HG02973 (cell line): Measurements from ENCODE around the gene AP2S1.
"Not testable (repeated sequence)": the region's sequence is repeated elsewhere in the genome, so short reads cannot be mapped to it uniquely, and the experiment has no call there.

ENCODE experiments used
- ATAC-seq: cut with Tn5 transposase; IDR thresholded peaks from one replicate; pipeline ENCODE4 v1.9.1; 2021; ENCODE audit warnings: moderate library complexity; ENCODE audit not compliant: unreplicated experiment

AP2S1 gene

DNA sequence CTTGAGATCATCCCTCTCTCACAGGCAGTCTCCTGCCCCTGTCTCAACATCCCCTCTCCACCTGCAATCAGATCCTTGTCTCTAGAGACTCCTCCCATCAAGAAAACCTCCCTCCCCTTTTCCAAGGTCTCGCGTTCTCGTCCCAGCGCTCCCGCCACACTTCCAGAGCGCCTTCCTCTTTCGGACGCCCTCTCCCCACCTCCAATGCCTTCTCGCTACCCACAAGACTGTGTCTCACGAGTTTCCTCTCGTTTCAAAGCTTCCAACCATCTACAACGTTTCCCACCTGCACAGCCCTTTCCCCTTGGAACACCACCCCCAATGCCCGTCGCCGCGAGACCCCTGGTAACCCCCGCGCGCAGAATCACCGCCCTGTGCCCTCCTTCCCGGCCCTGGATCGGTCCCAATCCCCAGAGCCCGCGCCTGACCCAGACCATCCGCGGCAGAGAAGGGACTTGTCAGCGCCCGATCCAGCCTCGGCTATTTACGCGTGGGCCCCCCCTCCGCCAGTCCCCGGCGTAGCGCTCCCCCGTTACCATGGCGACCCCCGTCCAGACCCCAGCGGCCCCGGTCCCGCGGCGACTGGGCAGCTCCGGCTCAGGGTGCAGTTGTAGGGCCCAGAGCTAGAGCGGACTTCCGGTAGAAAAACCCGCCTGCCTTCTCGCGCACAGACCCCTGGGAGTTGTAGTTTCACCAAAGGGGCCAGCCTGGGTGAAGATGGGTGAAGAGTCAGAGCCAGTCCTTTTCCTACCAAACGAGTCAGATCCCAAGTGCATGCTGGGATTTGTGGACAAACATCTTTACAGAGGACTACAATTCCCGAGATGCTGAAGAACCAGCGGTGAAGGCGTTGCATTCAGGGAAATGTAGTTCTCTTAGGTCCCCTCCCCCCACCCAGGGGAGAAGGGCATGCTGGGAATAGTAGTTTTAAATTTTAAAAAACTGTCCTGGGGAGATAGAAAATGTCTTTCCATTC, at the start of gene AP2S1:
AP2S1 (minus strand) TSS at position 619 of the 976 bp plus-strand sequence; CDS start at position 539, 80 bp downstream.
- ATAC-seq, result peak; percentile 89

DNA sequence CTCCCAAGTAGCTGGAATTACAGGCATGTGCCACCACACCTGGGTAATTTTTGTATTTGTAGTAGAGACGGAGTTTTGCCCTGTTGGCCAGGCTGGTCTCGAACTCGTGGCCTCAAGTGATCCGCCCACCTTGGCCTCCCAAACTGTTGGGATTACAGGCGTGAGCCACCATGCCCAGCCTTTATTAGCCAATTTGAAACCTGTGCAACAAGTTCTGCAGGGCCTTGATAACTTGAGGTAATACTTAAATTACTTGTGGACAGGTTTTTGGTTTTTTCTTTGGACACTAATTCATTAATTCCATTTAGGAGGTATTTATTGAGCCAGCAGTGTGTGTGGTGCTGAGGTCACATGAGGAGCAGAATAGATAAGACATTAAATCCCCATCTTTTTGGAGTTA, 49.7 kb upstream of the AP2S1 start:
- ATAC-seq, result no peak

DNA sequence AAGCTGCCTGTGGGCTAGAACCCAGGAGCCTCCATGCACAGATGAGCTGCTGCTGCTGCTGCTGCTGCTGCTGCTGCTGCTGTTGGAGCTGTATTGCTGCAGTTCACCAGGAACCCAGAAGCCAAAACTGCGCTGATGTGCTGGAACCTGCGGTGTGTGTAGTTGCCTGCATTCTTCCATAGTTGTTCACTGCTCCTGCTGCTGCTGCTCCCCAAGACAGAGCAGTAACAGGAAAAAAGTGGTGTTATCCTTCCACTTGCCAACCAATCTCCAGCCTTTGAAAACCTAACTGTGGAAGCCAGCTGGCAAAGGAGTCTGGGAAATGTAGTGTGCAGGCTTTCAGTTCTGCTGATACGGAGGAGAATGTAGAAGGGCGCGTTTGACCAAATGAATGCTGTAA, 48.1 kb upstream of the AP2S1 start:
- ATAC-seq, result no peak

DNA sequence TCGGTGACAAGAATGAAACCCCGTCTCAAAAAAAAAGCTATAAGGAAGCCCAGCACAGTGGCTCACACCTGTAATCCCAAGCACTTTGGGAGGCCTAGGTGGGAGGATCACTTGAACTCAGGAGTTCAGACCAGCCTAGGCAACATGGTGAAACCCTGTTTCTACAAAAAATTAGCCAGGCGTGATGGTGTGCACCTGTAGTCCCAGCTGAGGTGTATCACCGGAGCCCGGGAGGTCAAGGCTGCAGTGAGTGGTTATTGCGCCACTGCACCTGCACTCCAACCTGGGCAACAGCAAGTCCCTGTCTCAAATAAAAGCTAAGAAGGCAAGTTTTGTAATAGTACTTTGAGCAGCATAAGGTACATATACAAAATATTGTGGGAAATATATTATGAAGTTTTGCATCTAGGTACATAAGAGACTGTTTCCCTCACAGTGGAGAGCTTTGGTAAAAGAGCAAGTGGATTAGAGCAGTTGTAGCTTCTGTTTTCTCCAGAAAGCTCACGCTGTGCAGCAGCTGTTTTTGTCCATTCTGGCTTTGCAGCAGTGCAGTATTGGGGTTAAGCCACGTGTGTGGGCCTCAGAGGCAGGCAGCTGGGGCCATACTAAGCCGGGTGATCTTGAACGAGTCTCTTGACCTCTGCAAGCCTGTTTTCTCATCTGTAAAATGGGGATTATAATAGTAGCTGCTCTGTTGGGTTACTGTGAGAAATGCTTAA, 45.6 kb upstream of the AP2S1 start:
- no peak for ATAC-seq

DNA sequence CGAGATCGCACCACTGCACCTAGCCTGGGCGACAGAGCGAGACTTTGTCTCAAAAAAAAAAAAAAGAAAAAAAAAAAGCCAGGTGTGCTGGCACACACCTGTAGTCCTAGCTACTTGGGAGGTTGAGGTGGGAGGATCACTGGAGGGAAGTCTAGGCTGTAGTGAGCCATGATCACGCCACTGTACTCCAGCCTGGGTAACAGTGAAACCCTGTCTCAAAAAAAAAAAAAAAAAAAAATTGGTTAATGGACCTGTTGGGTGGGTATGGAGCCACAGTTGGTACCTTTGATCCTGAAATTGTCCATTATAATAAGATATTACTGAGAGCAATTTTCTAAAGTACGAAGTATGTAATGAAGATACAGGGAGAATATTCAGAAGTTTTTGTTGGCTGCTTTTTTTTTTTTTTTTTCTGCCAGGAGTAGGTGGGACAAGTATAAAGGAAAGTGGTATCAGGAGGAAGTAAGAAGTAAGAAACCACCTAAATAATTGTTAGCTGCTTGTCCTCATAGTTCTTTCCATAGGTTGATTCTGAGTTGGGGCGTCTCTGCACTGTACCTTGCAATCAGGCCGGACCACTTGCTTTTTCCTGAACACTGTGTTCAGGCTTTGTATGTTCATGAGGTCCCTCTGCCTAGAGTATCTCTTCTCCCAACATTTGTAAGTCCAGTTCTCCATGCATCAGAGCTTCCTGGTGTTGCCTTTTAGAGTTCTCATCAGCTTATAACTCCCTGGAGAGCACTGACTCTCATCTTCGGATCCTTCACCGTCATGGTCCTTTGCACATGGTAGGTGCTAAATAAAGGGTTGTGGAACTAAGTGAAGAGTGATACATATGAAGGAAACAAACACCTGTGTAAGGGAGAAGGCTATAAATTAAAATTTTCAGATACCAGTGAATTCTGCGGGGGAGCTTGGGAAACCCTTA, 41.9 kb upstream of the AP2S1 start:
- no peak for ATAC-seq

DNA sequence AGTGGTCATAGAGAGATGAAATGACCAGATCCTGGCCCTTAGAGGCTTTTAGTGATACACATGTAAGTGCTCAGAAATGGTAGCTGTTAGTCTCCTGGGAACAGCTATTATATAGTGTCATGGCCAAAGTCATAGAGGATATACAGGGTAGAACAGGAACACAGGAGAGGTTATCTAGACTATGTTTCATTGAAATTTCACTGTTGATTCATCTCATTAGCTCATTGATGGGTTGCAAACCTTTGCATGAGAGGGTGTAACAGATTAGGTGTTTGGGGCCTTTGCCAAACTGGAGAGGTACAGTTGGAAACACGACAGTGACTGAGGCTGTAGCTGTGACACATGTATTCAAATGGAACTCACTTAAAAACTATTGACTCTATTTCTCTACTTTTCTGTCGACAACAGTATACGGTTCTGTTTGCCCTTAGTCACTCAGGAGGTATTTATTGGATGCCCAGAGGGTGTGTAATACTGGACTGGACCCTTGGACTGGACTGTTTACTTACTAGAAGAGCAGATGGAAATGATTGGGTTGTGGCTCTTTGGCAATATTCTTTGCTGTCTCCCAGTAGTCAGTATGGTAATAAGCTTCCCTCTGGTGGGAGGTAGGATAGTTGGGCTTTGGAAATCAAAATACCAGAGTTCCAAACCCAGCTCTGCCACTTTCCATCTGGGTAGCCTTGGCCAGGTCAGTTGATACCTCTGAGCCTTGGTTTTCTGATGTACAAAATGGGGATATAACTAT, 40.0 kb upstream of the AP2S1 start:
- ATAC-seq, result no peak

DNA sequence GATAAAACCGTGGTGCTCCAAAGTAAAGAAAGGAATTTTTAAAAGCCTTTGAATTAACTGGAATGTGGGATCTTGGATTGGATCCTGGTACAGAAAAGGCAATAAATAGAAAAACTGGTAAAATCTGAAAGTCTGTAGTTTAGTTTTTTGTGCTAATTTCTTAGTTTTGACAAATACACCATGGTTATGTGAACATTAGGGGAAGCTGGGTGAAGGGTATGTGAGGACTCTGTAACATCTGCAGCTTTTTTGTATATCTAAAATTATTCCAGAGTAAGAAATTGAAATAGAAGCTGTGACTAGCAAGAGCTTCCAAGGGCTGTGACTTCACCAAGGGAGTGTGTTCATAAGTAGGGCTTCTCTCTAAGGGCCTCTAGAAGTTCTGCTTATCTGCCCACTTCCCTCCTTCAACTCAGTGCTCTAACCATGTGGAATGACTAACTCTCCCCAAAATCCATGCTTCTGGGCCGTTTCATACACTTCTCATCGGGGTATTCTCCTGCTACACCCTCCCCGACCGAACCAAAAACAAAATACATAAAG, 36.7 kb upstream of the AP2S1 start:
- no peak for ATAC-seq

DNA sequence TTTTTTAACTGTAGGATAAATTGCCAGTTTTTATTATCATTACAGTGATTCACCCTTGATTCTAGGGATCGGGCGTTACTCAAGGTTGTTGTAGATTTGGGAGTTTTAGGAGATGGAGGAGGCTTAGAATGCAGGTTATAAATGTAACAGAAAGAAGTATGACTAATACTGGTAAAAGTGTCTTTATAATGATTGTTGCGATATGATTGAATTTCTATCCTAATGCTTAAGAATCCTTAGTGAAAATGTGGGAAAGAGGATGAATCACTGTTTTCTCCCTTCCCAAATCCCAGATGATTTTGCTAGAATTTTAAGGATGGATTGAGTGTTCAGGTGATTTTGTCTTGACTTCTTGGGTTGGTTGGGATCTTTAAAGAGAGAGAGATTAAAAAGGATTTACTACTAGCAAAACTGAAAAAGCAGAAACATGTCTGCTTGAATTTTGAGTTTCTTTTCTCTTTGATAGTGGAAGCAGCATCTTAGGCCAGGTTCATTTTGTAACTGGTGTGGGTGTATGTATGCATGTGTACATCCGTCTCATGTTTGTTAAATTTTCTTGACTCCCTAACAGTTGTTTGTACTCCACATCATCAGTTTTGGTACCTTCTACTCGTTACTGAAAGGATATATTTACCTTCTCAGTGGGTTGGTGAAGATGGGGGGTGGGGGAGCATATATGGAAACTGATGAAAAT, 36.0 kb upstream of the AP2S1 start:
- ATAC-seq, result no peak

DNA sequence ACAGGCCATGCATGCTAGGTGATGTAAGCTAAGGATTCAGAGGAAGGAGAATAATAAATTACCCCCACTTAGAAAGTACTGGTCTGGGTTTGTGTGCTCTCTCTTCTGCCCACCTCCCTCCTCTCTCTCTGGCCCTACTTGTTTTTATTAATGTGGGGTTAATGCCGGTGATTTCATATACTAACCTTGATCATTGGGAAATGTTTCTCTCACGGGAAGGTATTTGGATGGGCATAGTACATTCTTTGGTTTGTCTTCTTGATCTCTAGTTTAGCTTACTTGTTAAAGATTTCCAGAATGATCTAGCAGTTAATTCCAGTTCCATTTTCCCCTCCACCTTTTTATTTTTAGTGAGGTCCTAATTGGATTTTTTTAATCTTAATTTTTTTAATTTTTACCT, 34.8 kb upstream of the AP2S1 start:
- ATAC-seq, result no peak

DNA sequence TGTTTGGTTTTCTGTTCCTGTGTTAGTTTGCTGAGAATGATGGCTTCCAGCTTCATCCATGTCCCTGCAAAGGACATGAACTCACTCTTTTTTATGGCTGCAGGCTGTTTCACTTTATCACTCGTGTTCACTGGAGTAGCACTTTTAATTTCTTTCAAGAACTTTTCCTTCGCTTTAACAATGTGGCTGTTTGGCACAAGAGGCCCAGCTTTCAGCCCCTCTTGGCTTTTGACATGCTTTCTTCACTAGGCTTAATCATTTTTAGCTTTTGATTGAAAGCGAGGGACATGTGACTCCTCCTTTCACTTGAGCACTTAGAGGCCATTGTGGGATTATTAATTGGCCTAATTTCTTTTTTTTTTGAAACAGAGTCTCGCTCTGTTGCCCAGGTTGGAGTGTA, 32.1 kb upstream of the AP2S1 start:
- ATAC-seq, result not testable (repeated sequence)

DNA sequence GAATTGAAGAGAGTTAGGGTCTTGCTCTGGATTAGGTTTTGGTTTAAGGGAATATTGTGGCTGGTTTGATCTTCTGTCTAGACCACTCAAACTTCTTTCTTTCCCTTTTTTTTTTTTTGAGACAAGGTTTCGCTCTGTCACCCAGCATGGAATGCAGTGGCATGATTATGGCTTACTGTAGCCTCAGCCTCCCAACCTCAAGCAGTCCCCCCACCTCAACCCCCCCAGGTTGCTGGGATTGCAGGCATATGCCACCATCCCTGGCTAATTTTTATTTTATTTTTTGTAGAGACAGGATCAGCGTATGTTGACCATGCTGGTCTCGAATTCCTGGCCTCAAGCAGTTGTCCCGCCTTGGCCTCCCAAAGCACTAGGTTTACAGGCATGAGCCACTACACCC, 31.4 kb upstream of the AP2S1 start:
- no peak for ATAC-seq

DNA sequence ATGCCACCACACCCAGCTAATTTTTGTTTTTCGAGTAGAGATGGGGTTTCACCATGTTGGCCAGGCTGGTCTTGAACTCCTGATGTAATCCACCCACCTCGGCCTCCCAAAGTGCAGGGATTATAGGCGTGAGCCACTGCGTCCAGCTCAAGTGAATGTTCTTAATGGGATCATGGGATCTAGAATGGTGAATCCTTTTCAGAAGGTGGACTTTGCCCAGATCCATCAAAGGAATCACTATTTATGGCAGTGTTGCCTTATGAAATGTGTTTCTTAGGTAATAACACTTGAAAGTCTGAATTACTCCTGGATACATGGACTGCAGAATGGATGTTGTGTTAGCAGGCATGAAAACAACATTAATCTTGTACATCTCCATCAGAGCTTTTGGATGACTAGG, 30.4 kb upstream of the AP2S1 start:
- ATAC-seq, result no peak

DNA sequence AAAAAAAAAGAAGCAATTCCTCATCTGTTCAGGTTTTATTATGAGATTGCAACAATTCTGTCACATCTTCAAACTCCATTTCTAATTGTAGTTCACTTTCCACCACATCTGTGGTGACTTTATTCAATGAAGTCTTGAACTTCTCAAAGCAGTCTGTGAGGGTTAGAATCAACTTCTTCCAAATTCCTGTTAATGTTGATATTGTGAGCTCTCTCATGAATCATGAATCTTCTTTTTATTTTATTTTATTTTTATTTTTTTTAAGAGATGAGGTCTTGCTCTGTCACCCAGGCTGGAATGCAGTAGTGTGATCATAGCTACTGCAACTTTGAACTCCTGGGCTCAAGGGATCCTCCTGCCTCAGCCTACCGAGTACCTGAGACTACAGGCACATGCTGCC, 29.8 kb upstream of the AP2S1 start:
- no peak for ATAC-seq

DNA sequence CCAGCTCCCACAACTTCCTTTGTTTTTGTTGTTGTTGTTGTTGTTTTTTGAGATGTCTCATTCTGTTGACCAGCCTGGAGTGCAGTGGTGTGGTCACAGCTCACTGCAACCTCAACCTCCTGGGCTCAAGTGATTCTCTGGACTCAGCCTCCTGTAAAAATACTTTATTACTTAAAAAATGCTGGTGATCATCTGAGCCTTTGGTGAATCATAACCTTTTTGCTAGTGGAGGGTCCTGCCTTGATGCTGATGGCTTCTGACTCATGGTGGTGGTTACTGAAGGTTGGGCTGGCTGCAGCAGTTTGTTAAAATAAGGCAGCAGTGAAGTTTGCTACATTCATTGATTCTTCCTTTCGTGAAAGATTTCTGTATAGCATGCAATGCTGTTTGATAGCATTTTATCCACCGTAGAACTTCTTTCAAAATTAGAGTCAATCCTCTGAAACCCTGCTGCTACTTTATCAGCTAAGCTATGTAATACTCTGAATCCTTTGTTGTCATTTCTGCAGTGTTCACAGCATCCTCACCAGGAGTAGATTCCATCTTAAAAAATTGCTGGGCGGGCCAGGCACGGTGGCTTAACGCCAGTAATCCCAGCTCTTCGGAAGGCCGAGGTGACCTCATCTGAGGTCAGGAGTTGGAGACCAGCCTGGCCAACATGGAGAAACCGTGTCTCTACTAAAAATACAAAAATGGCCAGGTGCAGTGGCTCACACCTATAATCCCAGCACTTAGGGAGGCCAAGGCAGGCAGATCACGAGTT, 28.1 kb upstream of the AP2S1 start:
- no peak for ATAC-seq

DNA sequence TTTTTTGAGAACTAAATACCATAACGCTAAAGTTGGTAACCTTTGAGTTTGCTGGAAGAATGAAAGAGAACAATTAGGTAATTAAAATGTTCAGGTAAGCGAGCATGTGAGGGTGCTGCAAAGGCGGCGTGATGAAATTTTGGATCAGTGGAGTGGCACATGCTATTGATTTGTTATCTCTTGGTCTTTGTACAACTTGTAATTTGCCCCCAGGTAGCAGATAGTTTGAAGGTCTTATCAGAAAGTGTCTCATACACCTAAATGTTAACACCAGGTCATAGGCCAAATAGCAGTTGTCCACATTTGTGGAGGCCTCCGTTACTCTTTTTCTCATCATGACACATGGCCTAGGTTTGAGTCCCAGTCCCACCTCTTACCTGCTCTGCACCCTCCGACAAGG, 25.0 kb upstream of the AP2S1 start:
- no peak for ATAC-seq

DNA sequence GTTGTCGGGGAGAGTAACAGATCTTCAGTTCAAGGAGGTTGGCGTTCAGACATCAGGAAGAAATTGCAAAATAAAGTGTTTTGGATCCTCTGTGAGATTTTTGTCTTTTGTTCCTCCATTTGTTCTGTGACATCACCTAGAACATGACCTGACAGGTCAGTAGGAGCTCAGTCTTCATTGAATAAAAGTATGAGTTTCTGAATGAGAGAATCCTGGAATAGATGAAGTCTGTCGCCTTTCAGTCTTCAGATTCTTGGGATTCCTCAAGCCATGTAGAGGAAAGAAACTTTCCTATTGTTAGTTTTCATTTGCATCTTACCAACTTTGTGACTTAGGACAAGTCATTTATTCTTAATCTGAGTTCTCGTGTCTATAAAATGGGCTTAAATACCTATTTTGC, 24.6 kb upstream of the AP2S1 start:
- ATAC-seq, result no peak

DNA sequence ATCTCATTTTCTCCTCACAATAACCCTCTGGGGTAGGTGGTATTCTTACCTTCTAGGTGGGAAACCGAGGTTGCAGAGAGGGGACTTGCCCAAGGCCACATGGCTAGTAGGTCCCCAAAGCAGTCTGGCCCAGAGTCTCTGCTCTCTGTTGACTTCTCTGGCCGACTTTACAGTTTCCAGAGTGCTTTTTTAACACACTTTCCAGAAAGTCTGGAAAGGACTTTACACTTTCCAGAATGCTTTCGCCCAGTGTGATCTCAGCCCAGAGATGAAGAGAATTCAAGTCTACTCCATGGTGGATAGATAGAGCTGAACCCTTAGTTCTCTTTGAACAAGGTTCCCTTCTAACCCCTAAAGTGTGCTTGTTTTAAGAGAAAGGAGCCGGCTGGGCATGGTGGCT, 22.3 kb upstream of the AP2S1 start:
- no peak for ATAC-seq

DNA sequence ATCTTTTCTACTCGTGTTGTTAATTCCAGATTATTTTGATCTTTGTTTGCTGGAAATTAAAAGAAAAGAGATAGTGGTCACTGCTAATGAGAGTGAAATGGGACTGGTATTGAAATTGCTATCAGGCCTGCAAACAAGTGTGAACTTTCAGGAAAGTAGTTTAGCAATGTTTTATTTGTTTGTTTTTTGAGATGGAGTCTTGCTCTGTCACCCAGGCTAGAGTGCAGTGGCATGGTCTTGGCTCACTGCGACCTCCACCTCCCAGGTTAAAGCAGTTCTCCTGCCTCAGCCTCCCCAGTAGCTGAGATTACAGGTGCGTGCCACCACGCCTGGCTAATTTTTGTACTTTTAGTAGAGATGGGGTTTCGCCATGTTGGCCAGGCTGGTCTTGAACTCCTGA, 20.5 kb upstream of the AP2S1 start:
- ATAC-seq, result not testable (repeated sequence)
